ENCODE data around the gene MYO15A. TPM values are rescaled to one million over a fixed set of nuclear protein-coding genes. Genes with fewer than 3 reads are reported as not detected.

The MYO15A gene
- total RNA-seq, 1 donor from 2014 or later, result 1.8 TPM

GRCh38 chr17:18136357-18136756 is 27.8 kb downstream of the MYO15A start:
- DNase-seq (ENCODE audit: low spot score), result no peak

DNA sequence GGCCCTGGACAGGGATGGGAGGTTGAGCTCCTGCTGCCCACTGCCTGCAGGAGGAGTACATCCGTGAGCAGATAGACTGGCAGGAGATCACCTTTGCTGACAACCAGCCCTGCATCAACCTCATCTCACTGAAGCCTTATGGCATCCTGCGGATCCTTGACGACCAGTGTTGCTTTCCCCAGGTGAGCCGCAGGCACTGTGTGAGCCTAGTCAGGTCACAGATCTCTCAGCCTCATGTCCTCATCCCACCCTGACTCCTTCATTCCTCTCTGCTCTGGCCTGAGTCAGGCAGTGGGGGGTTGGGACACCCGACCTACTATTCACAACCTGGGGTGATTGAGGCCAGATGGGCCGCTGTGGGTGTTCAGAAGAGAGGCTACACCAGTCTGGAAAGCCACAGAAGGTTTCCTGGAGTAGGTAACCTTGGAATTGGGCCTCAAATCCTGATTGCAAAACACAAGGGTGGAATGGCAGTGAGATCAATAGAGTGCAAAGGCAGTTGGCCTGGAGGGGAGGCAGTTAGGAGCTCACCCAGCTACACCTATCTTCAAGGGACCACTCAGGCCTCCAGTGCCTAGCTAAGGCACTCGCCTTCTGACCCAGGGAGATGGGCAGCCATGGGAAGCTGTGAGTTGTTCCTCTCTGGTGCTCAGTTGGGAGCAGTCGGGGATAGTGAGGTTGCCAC is 29.7 kb downstream of the MYO15A start:
- no peak for DNase-seq (ENCODE audit: low spot score)

- DNase-seq (ENCODE audit: low spot score), result no peak
Measured at GRCh38 chr17:18139092-18139491, 30.5 kb downstream of the MYO15A start.

- DNase-seq (ENCODE audit: low spot score), result no peak
Measured at GRCh38 chr17:18139498-18139897, 30.9 kb downstream of the MYO15A start.

GRCh38 chr17:18139949-18140348 is 31.4 kb downstream of the MYO15A start:
- DNase-seq (ENCODE audit: low spot score), result no peak

- no peak for DNase-seq (ENCODE audit: low spot score)
Measured at GRCh38 chr17:18140648-18141047, 32.1 kb downstream of the MYO15A start.

GRCh38 chr17:18141210-18141803 is 32.8 kb downstream of the MYO15A start:
- DNase-seq (ENCODE audit: low spot score), result no peak

DNA sequence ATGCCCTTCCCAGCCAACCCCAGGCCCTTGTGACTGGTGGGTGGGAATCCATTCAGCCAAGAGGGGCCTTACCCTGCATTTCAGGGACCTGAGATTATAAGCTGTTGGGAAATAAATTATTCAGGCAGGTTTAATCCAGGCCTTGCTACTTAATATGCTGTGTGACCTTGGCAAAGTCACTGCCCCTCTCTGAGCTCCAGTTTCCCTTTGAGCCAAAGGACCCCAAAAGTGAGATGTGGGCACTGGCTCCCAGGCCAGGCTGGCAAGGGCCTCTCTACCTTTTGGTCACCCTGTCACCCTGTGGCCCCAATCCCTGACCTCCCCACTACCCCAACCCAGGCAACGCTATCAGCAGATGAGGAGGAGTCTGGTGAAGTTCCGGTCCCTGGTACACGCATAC is 33.9 kb downstream of the MYO15A start:
- DNase-seq (ENCODE audit: low spot score), result no peak

DNA sequence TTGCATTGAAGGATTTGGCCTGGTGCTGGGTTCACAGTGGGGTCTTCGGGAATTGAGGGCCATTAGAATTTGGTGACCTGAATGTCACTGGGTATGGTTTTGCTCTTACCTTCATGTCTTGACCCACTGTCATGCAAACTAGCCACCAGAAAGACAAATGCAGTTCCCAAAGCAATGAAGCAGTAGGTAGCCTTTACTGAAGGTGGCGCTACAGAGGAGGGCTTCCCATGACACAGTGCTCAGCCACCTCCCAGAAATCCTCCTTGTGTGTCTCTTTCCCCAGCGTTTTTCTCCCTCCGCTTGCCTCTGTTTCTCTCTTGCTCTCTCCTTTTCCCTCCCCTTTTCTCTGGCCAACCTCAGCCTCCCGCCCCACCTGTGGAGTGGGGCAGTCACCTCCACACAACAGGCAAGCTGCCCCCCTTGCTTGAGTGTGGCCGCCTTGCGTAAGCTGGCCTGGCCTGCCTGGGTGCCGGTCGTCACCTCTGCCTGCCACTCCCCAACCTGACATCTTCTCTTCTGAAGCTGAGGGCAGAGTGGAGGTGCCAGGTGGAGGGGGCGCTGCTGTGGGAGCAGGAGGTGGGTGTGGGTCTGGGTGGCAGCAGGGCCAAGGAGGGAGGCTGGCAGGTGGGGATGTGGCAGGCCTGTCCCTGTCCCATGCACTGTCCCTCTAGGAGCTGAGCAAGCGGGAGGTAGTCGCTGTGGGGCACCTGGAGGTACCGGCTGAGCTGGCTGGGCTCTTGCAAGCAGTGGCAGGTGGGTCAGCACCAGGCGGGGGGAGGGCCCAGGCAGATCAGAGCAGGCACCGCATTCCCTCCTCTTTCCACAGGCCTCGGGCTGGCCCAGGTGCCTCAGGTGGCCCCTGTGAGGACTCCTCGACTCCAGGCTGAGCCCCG is 34.7 kb downstream of the MYO15A start:
- no peak for DNase-seq (ENCODE audit: low spot score)

DNA sequence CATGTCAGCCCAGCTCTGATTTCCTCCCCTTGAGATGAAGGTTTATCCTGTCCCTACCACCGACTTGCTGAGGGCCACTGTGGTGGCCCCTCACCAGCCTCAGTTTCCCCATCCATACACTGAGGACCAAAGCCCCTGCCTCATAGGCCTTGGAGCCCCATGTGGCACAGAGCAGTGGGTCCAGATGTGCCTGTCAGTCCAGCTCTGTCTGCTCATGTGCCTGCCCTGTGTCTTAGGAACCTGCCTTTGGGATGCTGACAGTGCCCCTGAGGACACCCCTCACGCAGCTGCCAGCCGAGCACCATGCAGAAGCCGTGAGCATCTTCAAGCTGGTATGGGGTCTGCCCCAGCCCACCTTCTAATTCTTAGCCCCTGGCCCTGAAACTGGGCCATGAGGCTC is 35.7 kb downstream of the MYO15A start:
- DNase-seq (ENCODE audit: low spot score), result no peak

- DNase-seq (ENCODE audit: low spot score), result no peak
Measured at GRCh38 chr17:18144855-18145254, 36.3 kb downstream of the MYO15A start.

DNA sequence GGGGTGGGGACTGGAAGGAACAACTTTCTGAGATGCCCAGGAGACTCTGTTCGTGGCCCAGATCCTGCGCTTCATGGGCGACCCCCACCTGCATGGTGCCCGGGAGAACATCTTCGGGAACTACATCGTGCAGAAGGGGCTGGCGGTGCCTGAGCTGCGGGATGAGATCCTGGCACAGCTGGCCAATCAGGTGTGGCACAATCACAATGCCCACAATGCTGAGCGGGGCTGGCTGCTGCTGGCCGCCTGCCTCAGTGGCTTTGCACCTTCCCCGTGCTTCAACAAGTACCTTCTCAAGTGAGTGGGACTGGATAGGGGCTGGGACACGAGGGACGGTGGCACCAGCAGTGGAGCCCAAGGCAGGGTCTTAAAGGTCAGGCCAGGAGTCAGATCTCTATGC is 37.3 kb downstream of the MYO15A start:
- no peak for DNase-seq (ENCODE audit: low spot score)

DNA sequence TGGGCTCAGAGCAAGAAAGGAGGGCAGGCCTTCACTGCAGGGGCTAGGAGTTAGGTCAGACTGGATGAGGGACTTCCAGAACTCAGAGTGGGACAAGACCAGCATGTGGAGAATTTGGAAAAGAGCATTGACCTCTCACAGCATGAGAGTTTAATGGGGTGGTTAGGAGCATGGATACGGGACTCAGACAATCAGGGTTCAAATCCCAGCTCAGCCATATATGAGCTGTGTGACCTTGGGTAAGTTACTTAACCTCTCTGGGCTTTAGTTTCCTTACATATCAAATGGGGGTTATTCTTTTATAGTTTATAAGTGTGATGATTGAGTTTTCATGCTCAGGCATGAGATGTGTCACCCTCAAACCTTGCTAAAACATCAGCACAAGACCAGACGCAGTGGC is 37.7 kb downstream of the MYO15A start:
- no peak for DNase-seq (ENCODE audit: low spot score)

DNA sequence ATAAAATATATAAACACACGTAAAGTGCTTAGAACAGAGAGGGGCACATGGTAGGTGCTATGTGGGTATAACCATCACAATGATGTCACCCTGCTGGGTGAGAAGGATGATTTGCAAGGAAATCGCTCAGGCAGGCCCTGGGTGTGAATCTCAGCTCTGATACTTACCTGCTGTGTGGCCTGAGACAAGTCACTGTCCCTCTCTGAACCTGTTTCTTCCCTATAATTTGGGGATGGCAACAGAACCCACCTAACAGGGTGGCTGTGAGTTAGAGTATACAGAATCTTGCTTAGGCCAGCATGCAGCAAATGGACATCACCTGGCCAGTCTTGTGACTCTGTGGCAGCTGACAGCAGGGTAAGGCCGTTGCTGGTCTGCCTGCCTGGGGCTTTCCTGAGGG is 38.4 kb downstream of the MYO15A start:
- no peak for DNase-seq (ENCODE audit: low spot score)

DNA sequence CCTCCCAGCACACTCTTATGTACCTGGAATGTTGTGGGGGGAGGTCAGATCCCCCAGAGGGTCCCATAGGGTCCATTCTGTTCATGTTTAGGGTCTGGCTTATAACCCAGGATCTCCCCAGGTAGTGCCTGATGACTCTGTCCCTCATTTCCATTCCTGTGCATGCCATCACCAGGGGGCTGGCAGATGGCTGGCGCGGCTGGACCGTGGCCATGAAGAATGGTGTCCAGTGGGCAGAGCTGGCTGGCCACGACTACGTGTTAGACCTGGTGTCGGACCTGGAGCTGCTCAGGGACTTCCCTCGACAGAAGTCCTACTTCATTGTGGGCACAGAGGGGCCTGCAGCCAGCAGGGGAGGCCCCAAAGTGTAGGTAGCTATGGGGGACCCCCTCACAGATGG is 40.0 kb downstream of the MYO15A start:
- no peak for DNase-seq (ENCODE audit: low spot score)

DNA sequence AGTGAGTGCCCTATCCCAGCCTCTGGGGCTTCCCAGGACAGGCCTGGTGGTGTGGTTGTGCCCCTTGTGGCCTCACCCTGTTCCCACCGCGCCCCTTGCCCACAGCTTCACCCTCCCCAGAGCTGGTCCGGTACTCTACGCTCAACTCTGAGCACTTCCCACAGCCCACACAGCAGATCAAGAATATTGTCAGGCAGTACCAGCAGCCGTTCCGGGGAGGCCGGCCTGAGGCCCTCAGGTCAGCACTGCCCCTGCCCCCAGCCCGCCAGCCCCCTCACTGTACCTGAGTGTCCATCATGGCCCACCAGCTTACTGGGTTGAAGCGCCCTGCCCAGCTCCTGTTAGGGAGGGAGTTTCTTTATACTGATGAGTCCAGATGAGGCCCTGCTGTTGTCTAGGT is 42.7 kb downstream of the MYO15A start:
- no peak for DNase-seq (ENCODE audit: low spot score)

- DNase-seq (ENCODE audit: low spot score), result no peak
Measured at GRCh38 chr17:18155179-18155578, 46.6 kb downstream of the MYO15A start.

- no peak for DNase-seq (ENCODE audit: low spot score)
Measured at GRCh38 chr17:18156171-18156975, 47.8 kb downstream of the MYO15A start.

- DNase-seq (ENCODE audit: low spot score), result no peak
Measured at GRCh38 chr17:18156976-18157280, 48.4 kb downstream of the MYO15A start.

DNA sequence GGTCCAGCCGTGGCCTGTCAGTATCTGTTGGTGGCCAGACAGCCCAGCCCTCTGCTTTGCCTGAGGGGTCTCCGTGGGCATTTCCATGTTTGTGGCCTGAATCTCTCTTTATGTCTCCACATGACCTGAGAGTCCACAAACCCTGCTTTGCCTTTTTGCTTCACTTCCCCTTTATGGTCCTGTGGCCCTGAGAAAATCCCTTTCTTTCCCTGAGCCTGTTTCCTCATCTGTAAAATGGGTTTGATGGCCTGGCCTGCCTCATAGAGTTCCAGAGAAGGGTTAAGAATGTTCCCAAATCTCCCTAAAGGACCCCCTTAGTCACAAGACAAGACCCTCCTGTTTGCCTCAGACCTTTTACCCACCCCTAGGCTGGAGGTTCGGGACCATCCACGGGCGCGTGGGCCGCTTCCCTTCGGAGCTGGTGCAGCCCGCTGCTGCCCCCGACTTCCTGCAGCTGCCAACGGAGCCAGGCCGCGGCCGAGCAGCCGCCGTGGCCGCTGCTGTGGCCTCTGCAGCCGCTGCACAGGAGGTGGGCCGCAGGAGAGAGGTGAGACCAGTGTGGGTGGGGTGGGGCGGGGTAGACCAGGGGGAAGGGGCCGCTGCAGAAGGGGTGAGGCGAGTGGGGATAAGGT is 48.9 kb downstream of the MYO15A start:
- DNase-seq (ENCODE audit: low spot score), result no peak

- peak; percentile 97 for DNase-seq (ENCODE audit: low spot score)
Measured at GRCh38 chr17:18158022-18158600, 49.6 kb downstream of the MYO15A start.
